Small intestine (tissue), 4 donors: ENCODE measurements around the gene AXL. TPM values are rescaled to one million over a fixed set of nuclear protein-coding genes. Genes with fewer than 3 reads are reported as not detected.

Experiments
- polyA plus RNA-seq, 4 donors: library from polyadenylated mRNA; stranded (reverse) in 3 of 4; unstranded in 1 of 4; fragments of 200-250 nt in 3 of 4; fragments of 120-200 nt in 1 of 4; gene quantifications; one replicate each; pipeline versions ENCODE4 v1.2.1 to v1.2.3, GENCODE V29; 2013
- donor health status: healthy with polysubstance abuse.
- donor health status: Bipolar disorder and iron deficiency.
- donor health status: healthy.

Gene AXL
- polyA plus RNA-seq, 4 donors: 0.67 to 13.4 (median 7.1) TPM

Other genes with a start within 250 kb of the AXL start
- 1 to 10 TPM; 3.8 to 9.7 (median 6.5) TPM for gene CYP2B6, start 227.9 kb upstream of the AXL start, polyA plus RNA-seq
- gene CYP2A13, start 130.8 kb upstream of the AXL start, polyA plus RNA-seq: not detected
- gene CYP2F1, start 104.8 kb upstream of the AXL start, polyA plus RNA-seq: under 1 TPM in 1 of 4 donors, not detected in 3; 0.18 TPM
- gene CYP2S1, start 26.0 kb upstream of the AXL start, polyA plus RNA-seq: 10 to 100 TPM; 33.7 to 76.7 (median 59.4) TPM
- gene HNRNPUL1, start 45.1 kb downstream of the AXL start, polyA plus RNA-seq: 100 to 1,000 TPM in 2 of 4 donors, 10 to 100 TPM in 2; 76.3 to 139 (median 99.1) TPM
- gene CCDC97, start 90.9 kb downstream of the AXL start, polyA plus RNA-seq: 10 to 100 TPM; 11.1 to 26.1 (median 14.8) TPM
- 10 to 100 TPM in 1 of 4 donors, 1 to 10 TPM in 3; 1.1 to 18.8 (median 8.5) TPM for gene TGFB1, start 134.7 kb downstream of the AXL start, polyA plus RNA-seq
- gene B9D2, start 144.9 kb downstream of the AXL start, polyA plus RNA-seq: 1 to 10 TPM; 4.7 to 9.8 (median 5.9) TPM
- 10 to 100 TPM in 1 of 4 donors, 1 to 10 TPM in 3; 1.3 to 14.6 (median 5.2) TPM for gene TMEM91, start 157.3 kb downstream of the AXL start, polyA plus RNA-seq
- 10 to 100 TPM in 3 of 4 donors, 1 to 10 TPM in 1; 9.4 to 36.4 (median 18.3) TPM for gene EXOSC5, start 178.1 kb downstream of the AXL start, polyA plus RNA-seq
- 10 to 100 TPM; 19.9 to 34.0 (median 24.8) TPM for gene BCKDHA, start 178.6 kb downstream of the AXL start, polyA plus RNA-seq
- 100 to 1,000 TPM in 1 of 4 donors, 10 to 100 TPM in 3; 27.5 to 125 (median 53.8) TPM for gene B3GNT8, start 208.2 kb downstream of the AXL start, polyA plus RNA-seq
- gene DMAC2, start 220.7 kb downstream of the AXL start, polyA plus RNA-seq: 100 to 1,000 TPM in 1 of 4 donors, 10 to 100 TPM in 3; 67.8 to 122 (median 90.5) TPM
- gene ERICH4, start 223.9 kb downstream of the AXL start, polyA plus RNA-seq: 100 to 1,000 TPM in 2 of 4 donors, 10 to 100 TPM in 2; 11.7 to 154 (median 83.5) TPM